GM19351 (cell line): ENCODE results near the gene KHDRBS2.

Experiments
- ATAC-seq: cut with Tn5 transposase; IDR thresholded peaks from one replicate; pipeline ENCODE4 v1.9.1; 2021; ENCODE audit warnings: mild to moderate bottlenecking, moderate library complexity; ENCODE audit not compliant: unreplicated experiment

Gene KHDRBS2

DNA sequence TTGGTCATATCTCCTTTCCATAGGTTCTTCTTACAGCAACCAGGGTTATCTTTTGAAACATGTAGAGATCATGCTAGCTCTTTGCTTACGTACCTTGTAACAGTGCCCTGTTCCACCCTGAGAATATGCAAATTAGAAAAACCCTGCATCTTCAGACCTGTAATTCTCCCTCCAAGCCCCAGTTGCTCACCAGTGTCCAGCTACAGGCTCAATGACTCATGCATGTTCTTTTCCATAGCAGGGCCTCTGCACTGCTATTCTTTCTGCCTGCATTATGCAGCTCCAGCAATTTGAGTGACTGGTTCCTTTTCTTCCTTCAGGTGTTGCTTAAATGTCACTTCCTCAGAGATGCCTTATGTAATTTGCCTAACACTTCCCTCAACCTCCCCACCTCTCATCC is 636.2 kb downstream of the KHDRBS2 start:
- no peak for ATAC-seq

DNA sequence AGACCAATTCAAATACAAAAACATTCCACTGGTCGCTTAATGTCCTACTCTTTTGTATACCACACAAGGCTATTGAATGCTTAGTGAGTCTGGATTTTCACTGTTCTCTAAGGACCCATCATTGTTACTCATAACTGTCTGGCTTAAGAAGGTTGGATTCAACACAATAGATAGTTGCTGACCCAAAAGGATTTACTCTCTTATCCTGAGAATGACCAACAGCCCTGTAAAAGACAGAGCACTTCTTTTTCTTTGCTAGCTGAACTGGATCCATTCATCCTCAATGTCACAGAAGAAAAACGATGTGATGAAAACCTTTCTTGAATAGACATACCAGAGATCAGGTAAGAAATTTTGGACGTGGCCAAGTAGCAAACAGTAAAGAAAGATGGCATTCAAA is 645.6 kb downstream of the KHDRBS2 start:
- ATAC-seq: no peak
